K562 (cell line): Measurements from ENCODE around the gene WDR83. TPM values are rescaled to one million over a fixed set of nuclear protein-coding genes. Genes with fewer than 3 reads are reported as not detected.

Experiments used
- ARNT ChIP-seq, 2 experiments: fragments of 450-650 bp; IDR thresholded peaks; 2 replicates each; pipeline ENCODE4 v1.6.1; 2016; ENCODE audit warnings: mild to moderate bottlenecking in 1 of 2
- CREM ChIP-seq: IDR thresholded peaks from 2 replicates; pipeline ENCODE4 v1.6.1; 2014; ENCODE audit warnings: antibody characterized with exemption, low read depth
- DMBX1 ChIP-seq: fragments of 250-450 bp; sonication (Bioruptor Pico); IDR thresholded peaks from 2 replicates; pipeline ENCODE4 v1.8.0; 2022; ENCODE audit warnings: inconsistent platforms, mild to moderate bottlenecking, moderate library complexity, borderline replicate concordance
- ELF2 ChIP-seq: fragments of 250-450 bp; sonication (Bioruptor Pico); IDR thresholded peaks from 2 replicates; pipeline ENCODE4 v1.5.0; 2021; ENCODE audit warnings: mild to moderate bottlenecking
- FOXJ2 ChIP-seq: fragments of 200-800 bp; sonication (Bioruptor generic); IDR thresholded peaks from 2 replicates; pipeline ENCODE4 v1.6.1; 2016; ENCODE audit warnings: missing genetic modification characterization, missing compliant biosample characterization
- L3MBTL2 ChIP-seq: fragments of 450-650 bp; IDR thresholded peaks from 2 replicates; pipeline ENCODE4 v1.6.1; 2016; ENCODE audit warnings: mild to moderate bottlenecking, moderate library complexity
- MTA1 ChIP-seq: fragments of 450-650 bp; IDR thresholded peaks from 2 replicates; pipeline ENCODE4 v1.6.1; 2017; ENCODE audit warnings: borderline replicate concordance
- NBN ChIP-seq: fragments of 450-650 bp; IDR thresholded peaks from 2 replicates; pipeline ENCODE4 v1.6.1; 2016; ENCODE audit warnings: low read depth, mild to moderate bottlenecking
- NCOA4 ChIP-seq: fragments of 450-650 bp; IDR thresholded peaks from 2 replicates; pipeline ENCODE4 v1.6.1; 2018; ENCODE audit warnings: mild to moderate bottlenecking; ENCODE audit not compliant: partially characterized antibody
- NCOR1 ChIP-seq: fragments of 450-650 bp; IDR thresholded peaks from 2 replicates; pipeline ENCODE4 v1.6.1; 2016; ENCODE audit warnings: mild to moderate bottlenecking, moderate library complexity
- PYGO2 ChIP-seq: fragments of 450-650 bp; IDR thresholded peaks from 2 replicates; pipeline ENCODE4 v1.6.1; 2016; ENCODE audit warnings: mild to moderate bottlenecking, missing genetic modification characterization, moderate library complexity, missing compliant biosample characterization
- RBBP5 ChIP-seq: fragments of 200-600 bp; sonication (generic); IDR thresholded peaks from 2 replicates; pipeline ENCODE4 v1.6.1; 2012; ENCODE audit warnings: borderline replicate concordance, mild to moderate bottlenecking, low read length, control low read depth, inconsistent platforms; ENCODE audit not compliant: insufficient read depth, poor library complexity, severe bottlenecking
- STAT5A ChIP-seq: IDR thresholded peaks from 2 replicates; pipeline ENCODE4 v1.6.1; 2012; ENCODE audit warnings: low read length, inconsistent platforms, borderline replicate concordance
- TAF7 ChIP-seq: fragments of 450-650 bp; IDR thresholded peaks from 2 replicates; pipeline ENCODE4 v1.6.1; 2016; ENCODE audit warnings: missing genetic modification characterization, missing compliant biosample characterization
- ZEB2 ChIP-seq: fragments of 450-650 bp; IDR thresholded peaks from 2 replicates; pipeline ENCODE4 v1.6.1; 2016
- ZNF3 ChIP-seq: fragments of 250-450 bp; sonication (Bioruptor Pico); IDR thresholded peaks from 2 replicates; pipeline ENCODE4 v1.5.0; 2021; ENCODE audit warnings: mild to moderate bottlenecking, moderate library complexity
- polyA plus RNA-seq, 8 experiments: library from polyadenylated mRNA; depleted of rRNA in 4 of 8; stranded (reverse) in 5 of 8; unstranded in 3 of 8; fragments of >200 nt; fragmentation: Nextera tagmentation in 2 of 8; fragmentation: Illumina TruSeq in 1 of 8; extraction: Ambion mirVana in 2 of 8; extraction: Trizol in 1 of 8; gene quantifications; 2 replicates each; pipeline versions ENCODE4 v1.2.1 to v1.2.3, GENCODE V29; 2011 to 2014; ENCODE audit warnings: inconsistent platforms in 1 of 8, missing spikeins in 1 of 8
- total RNA-seq, 7 experiments: library from RNA; depleted of rRNA in 6 of 7; stranded (reverse); fragments of >200 nt in 6 of 7; fragmentation: Illumina TruSeq in 2 of 7; extraction: Trizol in 2 of 7; gene quantifications; 2 replicates each; pipeline versions ENCODE4 v1.2.1 to v1.2.3, GENCODE V29; 2011 to 2021; ENCODE audit warnings: low replicate concordance in 1 of 7
- TF ChIP-seq, protein P1 (sequence below): fragments of 250-450 bp; sonication (Bioruptor Pico); IDR thresholded peaks from 2 replicates; pipeline ENCODE4 v1.8.0; 2022; ENCODE audit warnings: moderate library complexity, mild to moderate bottlenecking, inconsistent platforms
- TF ChIP-seq, protein P2 (sequence below): fragments of 450-650 bp; formaldehyde crosslinking; IDR thresholded peaks from 2 replicates; pipeline ENCODE4 v1.4.0; 2022; ENCODE audit warnings: missing genetic modification characterization
- TF ChIP-seq, protein P3 (sequence below): fragments of 450-650 bp; IDR thresholded peaks from 2 replicates; pipeline ENCODE4 v1.6.1; 2016; ENCODE audit warnings: borderline replicate concordance
- TF ChIP-seq, protein P4 (sequence below): fragments of 450-650 bp; IDR thresholded peaks from 2 replicates; pipeline ENCODE4 v1.6.1; 2016

The WDR83 gene
- total and polyA plus RNA-seq, 9 of the 15 experiments (the other 6 are each of a cell fraction or from before 2014, with no cell fraction given) = 0.52 to 21.3 (median 4.2) TPM

DNA sequence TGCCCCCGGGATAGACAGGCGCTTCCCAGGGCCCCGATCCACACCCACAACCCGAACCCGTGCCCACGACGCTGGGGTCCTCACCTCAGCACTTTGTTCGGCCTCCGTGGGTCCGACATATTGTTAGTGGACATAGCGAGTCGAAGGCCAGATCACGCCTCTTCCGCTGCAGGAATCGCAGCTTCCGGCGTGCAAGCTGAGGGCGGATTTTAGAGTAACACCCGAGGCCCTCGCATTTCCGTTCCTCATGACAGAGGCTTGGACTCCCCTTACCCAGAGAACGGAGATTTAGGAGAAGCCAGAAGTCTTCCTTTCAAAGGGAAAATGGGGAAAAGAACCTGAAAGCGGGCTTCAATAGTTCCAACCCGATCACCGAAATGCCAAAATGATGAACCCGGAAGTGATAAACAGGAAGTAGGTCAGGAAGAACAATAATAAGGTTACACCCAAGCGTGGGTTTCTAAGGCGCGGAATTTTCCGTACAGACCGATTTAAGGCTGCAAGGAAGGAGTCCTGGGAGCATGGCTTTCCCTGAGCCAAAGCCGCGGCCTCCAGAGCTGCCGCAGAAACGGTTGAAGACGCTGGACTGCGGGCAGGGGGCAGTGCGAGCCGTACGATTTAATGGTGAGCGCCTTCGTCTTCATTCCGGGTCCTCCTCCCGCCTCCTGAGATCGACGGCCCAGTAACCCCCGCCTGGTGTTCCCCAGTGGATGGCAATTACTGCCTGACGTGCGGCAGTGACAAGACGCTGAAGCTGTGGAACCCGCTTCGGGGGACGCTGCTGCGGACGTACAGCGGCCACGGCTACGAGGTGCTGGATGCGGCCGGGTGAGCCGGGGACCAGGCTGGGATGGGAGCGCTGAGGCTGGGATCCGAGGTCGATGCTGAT is 2.9 kb downstream of the WDR83 start (continued):
- TF ChIP-seq, protein P1, sequence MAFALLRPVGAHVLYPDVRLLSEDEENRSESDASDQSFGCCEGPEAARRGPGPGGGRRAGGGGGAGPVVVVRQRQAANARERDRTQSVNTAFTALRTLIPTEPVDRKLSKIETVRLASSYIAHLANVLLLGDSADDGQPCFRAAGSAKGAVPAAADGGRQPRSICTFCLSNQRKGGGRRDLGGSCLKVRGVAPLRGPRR (CRISPR knock-in tag) = 0 out of 2 replicates have a peak, but pooled peaks have one; percentile 20
- TF ChIP-seq PYGO2 (tag) = peak; percentile 48; the same call in 1 of the 2 replicates
- TF ChIP-seq STAT5A = peak; percentile 28; the same call in 1 of the 2 replicates
- peak; percentile 93 to 95 for TF ChIP-seq ARNT (IDR thresholded peaks at IDR 0.05)
- TF ChIP-seq ZNF3 (CRISPR knock-in tag) = no peak
- TF ChIP-seq, protein P2, sequence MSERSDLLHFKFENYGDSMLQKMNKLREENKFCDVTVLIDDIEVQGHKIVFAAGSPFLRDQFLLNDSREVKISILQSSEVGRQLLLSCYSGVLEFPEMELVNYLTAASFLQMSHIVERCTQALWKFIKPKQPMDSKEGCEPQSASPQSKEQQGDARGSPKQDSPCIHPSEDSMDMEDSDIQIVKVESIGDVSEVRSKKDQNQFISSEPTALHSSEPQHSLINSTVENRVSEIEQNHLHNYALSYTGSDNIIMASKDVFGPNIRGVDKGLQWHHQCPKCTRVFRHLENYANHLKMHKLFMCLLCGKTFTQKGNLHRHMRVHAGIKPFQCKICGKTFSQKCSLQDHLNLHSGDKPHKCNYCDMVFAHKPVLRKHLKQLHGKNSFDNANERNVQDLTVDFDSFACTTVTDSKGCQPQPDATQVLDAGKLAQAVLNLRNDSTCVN (CRISPR knock-in tag) = 0 out of 2 replicates have a peak, but pooled peaks have one; percentile 11
- TF ChIP-seq TAF7 (tag) = 0 out of 2 replicates have a peak, but pooled peaks have one; percentile 6
- TF ChIP-seq, protein P3, sequence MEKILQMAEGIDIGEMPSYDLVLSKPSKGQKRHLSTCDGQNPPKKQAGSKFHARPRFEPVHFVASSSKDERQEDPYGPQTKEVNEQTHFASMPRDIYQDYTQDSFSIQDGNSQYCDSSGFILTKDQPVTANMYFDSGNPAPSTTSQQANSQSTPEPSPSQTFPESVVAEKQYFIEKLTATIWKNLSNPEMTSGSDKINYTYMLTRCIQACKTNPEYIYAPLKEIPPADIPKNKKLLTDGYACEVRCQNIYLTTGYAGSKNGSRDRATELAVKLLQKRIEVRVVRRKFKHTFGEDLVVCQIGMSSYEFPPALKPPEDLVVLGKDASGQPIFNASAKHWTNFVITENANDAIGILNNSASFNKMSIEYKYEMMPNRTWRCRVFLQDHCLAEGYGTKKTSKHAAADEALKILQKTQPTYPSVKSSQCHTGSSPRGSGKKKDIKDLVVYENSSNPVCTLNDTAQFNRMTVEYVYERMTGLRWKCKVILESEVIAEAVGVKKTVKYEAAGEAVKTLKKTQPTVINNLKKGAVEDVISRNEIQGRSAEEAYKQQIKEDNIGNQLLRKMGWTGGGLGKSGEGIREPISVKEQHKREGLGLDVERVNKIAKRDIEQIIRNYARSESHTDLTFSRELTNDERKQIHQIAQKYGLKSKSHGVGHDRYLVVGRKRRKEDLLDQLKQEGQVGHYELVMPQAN = peak; percentile 86; the same call in 1 of the 2 replicates
- peak; percentile 99 for TF ChIP-seq ELF2 (CRISPR knock-in tag)
- peak; percentile 75 for TF ChIP-seq CREM
- peak; percentile 81 for TF ChIP-seq RBBP5
- TF ChIP-seq DMBX1 (CRISPR knock-in tag) = 0 out of 2 replicates have a peak, but pooled peaks have one; percentile 23
- TF ChIP-seq NCOR1 = peak; percentile 19; the same call in 1 of the 2 replicates
- peak; percentile 54; the same call in 1 of the 2 replicates for TF ChIP-seq NBN
- no peak for TF ChIP-seq NCOA4
- TF ChIP-seq, protein P4, sequence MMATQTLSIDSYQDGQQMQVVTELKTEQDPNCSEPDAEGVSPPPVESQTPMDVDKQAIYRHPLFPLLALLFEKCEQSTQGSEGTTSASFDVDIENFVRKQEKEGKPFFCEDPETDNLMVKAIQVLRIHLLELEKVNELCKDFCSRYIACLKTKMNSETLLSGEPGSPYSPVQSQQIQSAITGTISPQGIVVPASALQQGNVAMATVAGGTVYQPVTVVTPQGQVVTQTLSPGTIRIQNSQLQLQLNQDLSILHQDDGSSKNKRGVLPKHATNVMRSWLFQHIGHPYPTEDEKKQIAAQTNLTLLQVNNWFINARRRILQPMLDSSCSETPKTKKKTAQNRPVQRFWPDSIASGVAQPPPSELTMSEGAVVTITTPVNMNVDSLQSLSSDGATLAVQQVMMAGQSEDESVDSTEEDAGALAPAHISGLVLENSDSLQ = peak; percentile 89
- peak; percentile 100 for TF ChIP-seq ZEB2
- 0 out of 2 replicates have a peak, but pooled peaks have one; percentile 22 for TF ChIP-seq MTA1
- TF ChIP-seq L3MBTL2 = peak; percentile 73; the same call in 1 of the 2 replicates
- TF ChIP-seq FOXJ2 (tag) = peak; percentile 73
